T-helper 1 cell treated with Interleukin-12 subunit alpha and Interleukin-12 subunit beta and Interleukin-4 antibody, amounts not matched to agents 30 μg/mL and 1 μg/mL, for 36 hours (primary cell): ENCODE results near the gene FAM156B.
"Not testable (repeated sequence)": the region's sequence is repeated elsewhere in the genome, so short reads cannot be mapped to it uniquely, and the experiment has no call there.

Source experiments
- H3K27ac Mint-ChIP-seq: one replicate; pipeline ENCODE4 v1.8.0; 2021; ENCODE audit warnings: mild to moderate bottlenecking, mixed read lengths
- H3K27me3 Mint-ChIP-seq: one replicate; pipeline ENCODE4 v1.8.0; 2021; ENCODE audit warnings: low read depth, mixed read lengths
- H3K36me3 Mint-ChIP-seq: one replicate; pipeline ENCODE4 v1.8.0; 2021; ENCODE audit warnings: low read depth, mixed read lengths
- H3K4me1 Mint-ChIP-seq: one replicate; pipeline ENCODE4 v1.8.0; 2021; ENCODE audit warnings: low read depth, mixed read lengths
- H3K4me3 Mint-ChIP-seq: one replicate; pipeline ENCODE4 v1.8.0; 2021; ENCODE audit warnings: mild to moderate bottlenecking, moderate library complexity, mixed read lengths
- H3K9me3 Mint-ChIP-seq: one replicate; pipeline ENCODE4 v1.8.0; 2021; ENCODE audit warnings: mixed read lengths

FAM156B gene

GRCh38 chrX:52947501-52947900 is 50.4 kb downstream of the FAM156B start:
- not testable (repeated sequence) for H3K4me3 Mint-ChIP-seq, H3K9me3 Mint-ChIP-seq, H3K27ac Mint-ChIP-seq, H3K27me3 Mint-ChIP-seq, H3K36me3 Mint-ChIP-seq, H3K4me1 Mint-ChIP-seq

- not testable (repeated sequence) for H3K4me1 Mint-ChIP-seq, H3K9me3 Mint-ChIP-seq, H3K27ac Mint-ChIP-seq, H3K27me3 Mint-ChIP-seq, H3K4me3 Mint-ChIP-seq, H3K36me3 Mint-ChIP-seq
Measured at GRCh38 chrX:52948265-52948664, 51.1 kb downstream of the FAM156B start.

GRCh38 chrX:52949325-52949724 is 52.2 kb downstream of the FAM156B start:
- not testable (repeated sequence) for H3K4me1 Mint-ChIP-seq, H3K27ac Mint-ChIP-seq, H3K9me3 Mint-ChIP-seq, H3K4me3 Mint-ChIP-seq, H3K36me3 Mint-ChIP-seq, H3K27me3 Mint-ChIP-seq

GRCh38 chrX:52949884-52950283 is 52.8 kb downstream of the FAM156B start:
- not testable (repeated sequence) for H3K9me3 Mint-ChIP-seq, H3K27me3 Mint-ChIP-seq, H3K27ac Mint-ChIP-seq, H3K36me3 Mint-ChIP-seq, H3K4me1 Mint-ChIP-seq, H3K4me3 Mint-ChIP-seq
